Measurements from ENCODE around the gene KCNK5.

- no peak for TF ChIP-seq CTCF (IDR thresholded peaks at IDR 0.05; ENCODE audit: borderline replicate concordance, extremely low read depth, low read length, poor library complexity, severe bottlenecking)
- no peak for TF ChIP-seq EZH2 (IDR thresholded peaks at IDR 0.05; ENCODE audit: borderline replicate concordance, low read depth, low read length, severe bottlenecking)
Observed at GRCh38 chr6:39193201-39193791, 36.0 kb downstream of the KCNK5 start.
